Liver (tissue), 9 donors: ENCODE results near the gene NCKAP5L. TPM values are rescaled to one million over a fixed set of nuclear protein-coding genes. Genes with fewer than 3 reads are reported as not detected.

Experiments
- DNase-seq: peaks from one replicate; pipeline ENCODE4 v3.0.0-alpha.2; 2017; ENCODE audit warnings: low spot score
- H3K27ac ChIP-seq, 2 donors: one replicate each; pipeline ENCODE4 v1.7.0; 2013; ENCODE audit warnings: inconsistent platforms in 2 of 2, low read length in 2 of 2, control low read depth in 1 of 2, low read depth in 1 of 2, mild to moderate bottlenecking in 1 of 2
- H3K27me3 ChIP-seq, 4 donors: one replicate each; pipeline versions ENCODE4 v1.6.1 to v1.7.0; 2013; ENCODE audit warnings: low read length in 3 of 4, inconsistent platforms in 1 of 4, mild to moderate bottlenecking in 1 of 4, moderate library complexity in 1 of 4; ENCODE audit not compliant: control insufficient read depth in 4 of 4, insufficient read depth in 4 of 4
- H3K36me3 ChIP-seq, 4 donors: one replicate each; pipeline versions ENCODE4 v1.6.1 to v1.7.0; 2013; ENCODE audit warnings: low read length in 3 of 4, mild to moderate bottlenecking in 3 of 4, low read depth in 1 of 4, moderate library complexity in 1 of 4; ENCODE audit not compliant: control insufficient read depth in 4 of 4, insufficient read depth in 3 of 4
- H3K4me1 ChIP-seq, 4 donors: one replicate each; pipeline versions ENCODE4 v1.6.1 to v1.7.0; 2013; ENCODE audit warnings: low read length in 3 of 4, mild to moderate bottlenecking in 3 of 4, moderate library complexity in 1 of 4; ENCODE audit not compliant: control insufficient read depth in 4 of 4, insufficient read depth in 4 of 4
- H3K4me3 ChIP-seq, 3 donors: one replicate each; pipeline versions ENCODE4 v1.6.1 to v1.7.0; 2013; ENCODE audit warnings: low read length in 3 of 3, control low read depth in 1 of 3, low read depth in 1 of 3, mild to moderate bottlenecking in 1 of 3
- H3K9ac ChIP-seq, 2 donors: one replicate each; pipeline ENCODE4 v1.7.0; 2013; ENCODE audit warnings: low read length in 2 of 2, mild to moderate bottlenecking in 2 of 2, moderate library complexity in 2 of 2, control low read depth in 1 of 2, low read depth in 1 of 2
- H3K9me3 ChIP-seq, 4 donors: one replicate each; pipeline versions ENCODE4 v1.6.1 to v1.7.0; 2013; ENCODE audit warnings: low read length in 3 of 4; ENCODE audit not compliant: control insufficient read depth in 4 of 4
- ATF3 ChIP-seq: IDR thresholded peaks from 2 replicates; pipeline ENCODE4 v1.6.1; 2016; ENCODE audit warnings: antibody characterized with exemption
- CTCF ChIP-seq: fragments of 150-350 bp; IDR thresholded peaks from 2 replicates; pipeline ENCODE4 v1.5.1; 2017; ENCODE audit warnings: improper control_type of control experiment, low read depth, low read length; ENCODE audit not compliant: missing input control
- EGR1 ChIP-seq, 2 donors: IDR thresholded peaks; 2 replicates each; pipeline ENCODE4 v1.6.1; 2016 to 2018; ENCODE audit warnings: antibody characterized with exemption in 2 of 2, low read depth in 2 of 2
- FOXA1 ChIP-seq: IDR thresholded peaks from 2 replicates; pipeline ENCODE4 v1.6.1; 2016; ENCODE audit warnings: antibody characterized with exemption
- FOXA2 ChIP-seq: IDR thresholded peaks from 2 replicates; pipeline ENCODE4 v1.6.1; 2016; ENCODE audit warnings: antibody characterized with exemption
- GABPA ChIP-seq, 2 donors: IDR thresholded peaks in 1 of 2; conservative IDR thresholded peaks in 1 of 2; 2 replicates each; pipeline ENCODE4 v1.6.1; 2016; ENCODE audit warnings: antibody characterized with exemption in 2 of 2, mild to moderate bottlenecking in 1 of 2, moderate library complexity in 1 of 2
- HNF4A ChIP-seq, 2 donors: conservative IDR thresholded peaks; 2 replicates each; pipeline ENCODE4 v1.6.1; 2016; ENCODE audit warnings: antibody characterized with exemption in 2 of 2, mild to moderate bottlenecking in 2 of 2
- HNF4G ChIP-seq: IDR thresholded peaks from 2 replicates; pipeline ENCODE4 v1.6.1; 2016; ENCODE audit warnings: antibody characterized with exemption
- JUND ChIP-seq, 2 donors: IDR thresholded peaks; 2 replicates each; pipeline ENCODE4 v1.6.1; 2016; ENCODE audit warnings: antibody characterized with exemption in 2 of 2
- MAX ChIP-seq: IDR thresholded peaks from 2 replicates; pipeline ENCODE4 v1.6.1; 2016; ENCODE audit warnings: antibody characterized with exemption
- NR2F2 ChIP-seq: IDR thresholded peaks from 2 replicates; pipeline ENCODE4 v1.6.1; 2016; ENCODE audit warnings: antibody characterized with exemption
- RAD21 ChIP-seq, 2 donors: IDR thresholded peaks; 2 replicates each; pipeline ENCODE4 v1.6.1; 2016; ENCODE audit warnings: antibody characterized with exemption in 2 of 2, mild to moderate bottlenecking in 2 of 2
- REST ChIP-seq: IDR thresholded peaks from 2 replicates; pipeline ENCODE4 v1.6.1; 2016; ENCODE audit warnings: antibody characterized with exemption, mild to moderate bottlenecking
- RXRA ChIP-seq, 2 donors: IDR thresholded peaks; 2 replicates each; pipeline ENCODE4 v1.6.1; 2017 to 2018; ENCODE audit warnings: antibody characterized with exemption in 2 of 2, mild to moderate bottlenecking in 1 of 2
- SP1 ChIP-seq: IDR thresholded peaks from 2 replicates; pipeline ENCODE4 v1.6.1; 2018; ENCODE audit warnings: antibody characterized with exemption, mild to moderate bottlenecking
- TAF1 ChIP-seq: conservative IDR thresholded peaks from 2 replicates; pipeline ENCODE4 v1.6.1; 2016; ENCODE audit warnings: antibody characterized with exemption, mild to moderate bottlenecking
- YY1 ChIP-seq: IDR thresholded peaks from 2 replicates; pipeline ENCODE4 v1.6.1; 2016; ENCODE audit warnings: antibody characterized with exemption, mild to moderate bottlenecking
- ZBTB33 ChIP-seq: IDR thresholded peaks from 2 replicates; pipeline ENCODE4 v1.6.1; 2016; ENCODE audit warnings: antibody characterized with exemption
- WGBS: extraction: QIAGEN DNeasy Blood & Tissue Kit; methylation state at CpG from one replicate; pipeline ENCODE4 v1.1.7; 2013; 5-methylcytosine and 5-hydroxymethylcytosine counted together
- polyA plus RNA-seq, 2 donors: library from polyadenylated mRNA; stranded (reverse) in 1 of 2; unstranded in 1 of 2; fragments of 200-250 nt in 1 of 2; fragments of >200 nt in 1 of 2; fragmentation: Nextera tagmentation in 1 of 2; extraction: Ambion mirVana in 1 of 2; gene quantifications; one replicate each; pipeline versions ENCODE4 v1.2.1 to v1.2.3, GENCODE V29; 2013 to 2015
- total RNA-seq, 2 donors: library from RNA; depleted of rRNA; stranded (reverse); fragments of >200 nt; gene quantifications; one replicate each; pipeline ENCODE4 v1.2.3, GENCODE V29; 2014
- donor health status: healthy.
- donor health status: healthy.
- donor health status: healthy.
- donor health status: healthy.
- donor health status: healthy.

The NCKAP5L gene
- total and polyA plus RNA-seq, 4 donors: 2.9 to 6.8 (median 4.2) TPM

- TF ChIP-seq REST (no peak), HNF4A (conservative IDR thresholded peaks at IDR 0.05) (no peak), EGR1 (IDR thresholded peaks at IDR 0.05; ENCODE audit: low read depth in 2 of 2) (no peak), MAX (no peak), JUND (IDR thresholded peaks at IDR 0.05) (no peak), GABPA (IDR thresholded peaks at IDR 0.05 in 1 of 2, conservative IDR thresholded peaks at IDR 0.05 in 1 of 2) (no peak), HNF4G (no peak), FOXA2 (no peak)
Measured at GRCh38 chr12:49847161-49847560, 18.9 kb upstream of the NCKAP5L start (continued).

GRCh38 chr12:49846032-49846431 lies 17.8 kb upstream of the NCKAP5L start:
- no peaks in the 10 kb centered on the region for H3K9me3 ChIP-seq
- 90% methylated on average over 2 of the region's 2 CpGs for WGBS
- peaks cover 2 to 13% (median 10%) of the 10 kb centered on the region in 4 donors for H3K4me1 ChIP-seq
- H3K4me3 ChIP-seq: no peak overlapping the region
- H3K27me3 ChIP-seq: peaks cover 0 to 12% (median 3%) of the 10 kb centered on the region in 4 donors
- H3K27ac ChIP-seq: no peak overlapping the region
- no peak overlapping the region for H3K9ac ChIP-seq
- TF ChIP-seq ATF3: no peak
- TF ChIP-seq SP1: no peak
- no peak for TF ChIP-seq FOXA2
- TF ChIP-seq HNF4G: no peak
- TF ChIP-seq MAX: no peak
- no peak for TF ChIP-seq RXRA (IDR thresholded peaks at IDR 0.05)
- no peak for TF ChIP-seq TAF1
- TF ChIP-seq EGR1 (IDR thresholded peaks at IDR 0.05; ENCODE audit: low read depth in 2 of 2): no peak
- TF ChIP-seq FOXA1: no peak
- TF ChIP-seq GABPA (IDR thresholded peaks at IDR 0.05 in 1 of 2, conservative IDR thresholded peaks at IDR 0.05 in 1 of 2): no peak
- TF ChIP-seq REST: no peak
- TF ChIP-seq YY1: no peak
- no peak for TF ChIP-seq CTCF
- no peak for TF ChIP-seq NR2F2
- TF ChIP-seq RAD21 (IDR thresholded peaks at IDR 0.05): no peak
- TF ChIP-seq HNF4A (conservative IDR thresholded peaks at IDR 0.05): no peak
- no peak for TF ChIP-seq ZBTB33
- no peak for TF ChIP-seq JUND (IDR thresholded peaks at IDR 0.05)
- H3K36me3 ChIP-seq: no peaks in the 10 kb centered on the region
- DNase-seq: no peak
